ENCODE results near the gene CAVIN4. TPM values are rescaled to one million over a fixed set of nuclear protein-coding genes. Genes with fewer than 3 reads are reported as not detected.

CAVIN4 gene
- total RNA-seq, 1 donor from 2014 or later, result 172 TPM

GRCh38 chr9:100587375-100587774 is 9.5 kb downstream of the CAVIN4 start:
- H3K4me3 ChIP-seq (ENCODE audit: low read length in 3 of 3), result no peak overlapping the region

DNA sequence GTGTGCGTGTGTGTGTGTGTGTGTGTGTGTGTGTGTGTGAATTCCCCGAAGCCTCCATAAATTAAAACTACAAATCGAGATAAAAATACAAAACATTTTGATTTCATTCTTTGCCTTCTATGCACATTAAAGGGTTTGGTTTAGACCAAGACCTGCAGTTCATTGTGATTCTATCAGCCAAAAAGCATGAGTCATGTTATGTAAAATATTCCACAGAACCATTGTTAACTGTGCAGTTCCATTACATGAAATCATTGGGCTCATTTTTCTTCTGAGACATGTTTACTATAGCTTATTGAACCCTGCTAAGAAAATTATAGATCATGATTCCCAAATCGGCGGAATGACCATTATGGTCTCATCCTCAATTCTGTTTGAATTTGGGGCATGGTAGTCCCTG is 11.7 kb downstream of the CAVIN4 start:
- H3K9me3 ChIP-seq (ENCODE audit: control insufficient read depth in 3 of 3, low read length in 3 of 3), result no peaks in the 10 kb centered on the region
- no peak overlapping the region for H3K4me3 ChIP-seq (ENCODE audit: low read length in 3 of 3)
- no peak overlapping the region for H3K27ac ChIP-seq (ENCODE audit: low read depth, low read length)
- no peaks in the 10 kb centered on the region for H3K27me3 ChIP-seq (ENCODE audit: control insufficient read depth in 3 of 3, insufficient read depth in 3 of 3, low read length in 3 of 3)
- peaks cover 11 to 22% (median 19%) of the 10 kb centered on the region in 3 donors for H3K36me3 ChIP-seq (ENCODE audit: control insufficient read depth in 3 of 3, insufficient read depth in 3 of 3, low read length in 3 of 3)
- peaks cover 14 to 28% (median 20%) of the 10 kb centered on the region in 3 donors for H3K4me1 ChIP-seq (ENCODE audit: control insufficient read depth in 3 of 3, insufficient read depth in 3 of 3, low read length in 3 of 3)
- H3K9ac ChIP-seq (ENCODE audit: low read depth in 1 of 3, low read length in 3 of 3), result no peak overlapping the region

More at GRCh38 chr9:100587375-100587774, 9.5 kb downstream of the CAVIN4 start:
- H3K4me1 ChIP-seq (ENCODE audit: control insufficient read depth in 3 of 3, insufficient read depth in 3 of 3, low read length in 3 of 3), result peaks cover 30 to 48% (median 36%) of the 10 kb centered on the region in 3 donors
- no peak overlapping the region for H3K9ac ChIP-seq (ENCODE audit: low read depth in 1 of 3, low read length in 3 of 3)
- H3K27me3 ChIP-seq (ENCODE audit: control insufficient read depth in 3 of 3, insufficient read depth in 3 of 3, low read length in 3 of 3), result no peaks in the 10 kb centered on the region
- no peaks in the 10 kb centered on the region for H3K9me3 ChIP-seq (ENCODE audit: control insufficient read depth in 3 of 3, low read length in 3 of 3)
- peaks cover 11 to 27% (median 22%) of the 10 kb centered on the region in 3 donors for H3K36me3 ChIP-seq (ENCODE audit: control insufficient read depth in 3 of 3, insufficient read depth in 3 of 3, low read length in 3 of 3)
- no peak overlapping the region for H3K27ac ChIP-seq (ENCODE audit: low read depth, low read length)

- no peak overlapping the region for H3K4me3 ChIP-seq (ENCODE audit: low read length in 3 of 3)
- peaks cover 7 to 21% (median 20%) of the 10 kb centered on the region in 3 donors for H3K4me1 ChIP-seq (ENCODE audit: control insufficient read depth in 3 of 3, insufficient read depth in 3 of 3, low read length in 3 of 3)
- H3K36me3 ChIP-seq (ENCODE audit: control insufficient read depth in 3 of 3, insufficient read depth in 3 of 3, low read length in 3 of 3), result peaks cover 10 to 16% (median 16%) of the 10 kb centered on the region in 3 donors
- H3K27ac ChIP-seq (ENCODE audit: low read depth, low read length), result no peak overlapping the region
- no peaks in the 10 kb centered on the region for H3K9me3 ChIP-seq (ENCODE audit: control insufficient read depth in 3 of 3, low read length in 3 of 3)
- no peaks in the 10 kb centered on the region for H3K27me3 ChIP-seq (ENCODE audit: control insufficient read depth in 3 of 3, insufficient read depth in 3 of 3, low read length in 3 of 3)
- no peak overlapping the region for H3K9ac ChIP-seq (ENCODE audit: low read depth in 1 of 3, low read length in 3 of 3)
Observed at GRCh38 chr9:100590481-100590880, 12.6 kb downstream of the CAVIN4 start.

- H3K27me3 ChIP-seq (ENCODE audit: control insufficient read depth in 3 of 3, insufficient read depth in 3 of 3, low read length in 3 of 3), result no peaks in the 10 kb centered on the region
- peak overlapping the region in 1 of 3 donors; percentile 28 for H3K9ac ChIP-seq (ENCODE audit: low read depth in 1 of 3, low read length in 3 of 3)
- H3K4me1 ChIP-seq (ENCODE audit: control insufficient read depth in 3 of 3, insufficient read depth in 3 of 3, low read length in 3 of 3), result peaks cover 8 to 21% (median 20%) of the 10 kb centered on the region in 3 donors
- H3K4me3 ChIP-seq (ENCODE audit: low read length in 3 of 3), result no peak overlapping the region
- peaks cover 4 to 10% (median 9%) of the 10 kb centered on the region in 3 donors for H3K36me3 ChIP-seq (ENCODE audit: control insufficient read depth in 3 of 3, insufficient read depth in 3 of 3, low read length in 3 of 3)
- no peaks in the 10 kb centered on the region for H3K9me3 ChIP-seq (ENCODE audit: control insufficient read depth in 3 of 3, low read length in 3 of 3)
- peak overlapping the region; percentile 59 for H3K27ac ChIP-seq (ENCODE audit: low read depth, low read length)
Observed at GRCh38 chr9:100591139-100591538, 13.3 kb downstream of the CAVIN4 start.

GRCh38 chr9:100591639-100592412 is 13.9 kb downstream of the CAVIN4 start:
- Histone ChIP-seq H3K4me3 (ENCODE audit: low read length in 3 of 3) (no peak overlapping the region), H3K9ac (ENCODE audit: low read depth in 1 of 3, low read length in 3 of 3) (no peak overlapping the region), H3K27ac (ENCODE audit: low read depth, low read length) (peak overlapping the region; percentile 59), H3K4me1 (ENCODE audit: control insufficient read depth in 3 of 3, insufficient read depth in 3 of 3, low read length in 3 of 3) (peaks cover 7 to 21% (median 20%) of the 10 kb centered on the region in 3 donors), H3K27me3 (ENCODE audit: control insufficient read depth in 3 of 3, insufficient read depth in 3 of 3, low read length in 3 of 3) (no peaks in the 10 kb centered on the region), H3K9me3 (ENCODE audit: control insufficient read depth in 3 of 3, low read length in 3 of 3) (no peaks in the 10 kb centered on the region), H3K36me3 (ENCODE audit: control insufficient read depth in 3 of 3, insufficient read depth in 3 of 3, low read length in 3 of 3) (peaks cover 3 to 7% (median 5%) of the 10 kb centered on the region in 3 donors)

GRCh38 chr9:100595391-100596199 is 17.7 kb downstream of the CAVIN4 start:
- H3K4me3 ChIP-seq (ENCODE audit: low read length in 3 of 3), result no peak overlapping the region
- H3K36me3 ChIP-seq (ENCODE audit: control insufficient read depth in 3 of 3, insufficient read depth in 3 of 3, low read length in 3 of 3), result no peaks in the 10 kb centered on the region
- H3K9ac ChIP-seq (ENCODE audit: low read depth in 1 of 3, low read length in 3 of 3), result no peak overlapping the region
- H3K4me1 ChIP-seq (ENCODE audit: control insufficient read depth in 3 of 3, insufficient read depth in 3 of 3, low read length in 3 of 3), result peaks cover 12 to 28% (median 22%) of the 10 kb centered on the region in 3 donors
- no peaks in the 10 kb centered on the region for H3K9me3 ChIP-seq (ENCODE audit: control insufficient read depth in 3 of 3, low read length in 3 of 3)
- H3K27me3 ChIP-seq (ENCODE audit: control insufficient read depth in 3 of 3, insufficient read depth in 3 of 3, low read length in 3 of 3), result no peaks in the 10 kb centered on the region
- H3K27ac ChIP-seq (ENCODE audit: low read depth, low read length), result no peak overlapping the region

GRCh38 chr9:100597236-100597635 is 19.4 kb downstream of the CAVIN4 start:
- no peak overlapping the region for H3K27ac ChIP-seq (ENCODE audit: low read depth, low read length)
- H3K9ac ChIP-seq (ENCODE audit: low read depth in 1 of 3, low read length in 3 of 3), result no peak overlapping the region
- H3K4me1 ChIP-seq (ENCODE audit: control insufficient read depth in 3 of 3, insufficient read depth in 3 of 3, low read length in 3 of 3), result peaks cover 12 to 18% (median 16%) of the 10 kb centered on the region in 3 donors
- H3K4me3 ChIP-seq (ENCODE audit: low read length in 3 of 3), result no peak overlapping the region
- no peaks in the 10 kb centered on the region for H3K9me3 ChIP-seq (ENCODE audit: control insufficient read depth in 3 of 3, low read length in 3 of 3)
- no peaks in the 10 kb centered on the region for H3K36me3 ChIP-seq (ENCODE audit: control insufficient read depth in 3 of 3, insufficient read depth in 3 of 3, low read length in 3 of 3)
- no peaks in the 10 kb centered on the region for H3K27me3 ChIP-seq (ENCODE audit: control insufficient read depth in 3 of 3, insufficient read depth in 3 of 3, low read length in 3 of 3)

DNA sequence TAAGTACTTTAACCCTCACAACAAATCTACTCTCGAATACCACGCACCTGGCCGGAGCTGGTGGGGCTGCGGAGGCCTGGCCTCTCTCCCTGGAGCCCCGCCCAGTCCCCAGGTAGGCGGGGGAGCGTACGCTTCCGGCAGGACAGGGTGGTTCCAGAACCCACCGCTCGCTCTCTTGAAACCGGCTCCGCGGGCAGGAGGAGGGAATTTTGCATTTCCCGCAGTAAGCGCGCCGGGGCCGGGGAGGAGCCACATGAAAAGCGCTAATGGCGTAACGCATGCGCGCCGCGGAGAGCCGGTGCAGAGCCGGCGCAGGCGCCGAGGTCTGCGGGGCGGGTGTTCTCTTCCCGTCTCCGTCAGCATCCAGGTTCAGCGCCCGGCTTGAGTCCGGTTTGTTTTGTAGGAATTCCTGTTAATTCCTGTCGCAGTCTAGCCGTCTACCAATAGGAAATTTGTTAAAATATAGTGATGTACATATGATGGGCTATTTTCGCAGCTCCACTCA is 20.8 kb downstream of the CAVIN4 start:
- Histone ChIP-seq H3K27me3 (ENCODE audit: control insufficient read depth in 3 of 3, insufficient read depth in 3 of 3, low read length in 3 of 3) (no peaks in the 10 kb centered on the region), H3K36me3 (ENCODE audit: control insufficient read depth in 3 of 3, insufficient read depth in 3 of 3, low read length in 3 of 3) (no peaks in the 10 kb centered on the region), H3K9me3 (ENCODE audit: control insufficient read depth in 3 of 3, low read length in 3 of 3) (no peaks in the 10 kb centered on the region), H3K9ac (ENCODE audit: low read depth in 1 of 3, low read length in 3 of 3) (peak overlapping the region; percentile 51 to 73 (median 52)), H3K4me3 (ENCODE audit: low read length in 3 of 3) (peak overlapping the region; percentile 72 to 76 (median 73)), H3K4me1 (ENCODE audit: control insufficient read depth in 3 of 3, insufficient read depth in 3 of 3, low read length in 3 of 3) (peaks cover 12 to 17% (median 15%) of the 10 kb centered on the region in 3 donors), H3K27ac (ENCODE audit: low read depth, low read length) (no peak overlapping the region)

- Histone ChIP-seq H3K27ac (ENCODE audit: low read depth, low read length) (no peak overlapping the region), H3K36me3 (ENCODE audit: control insufficient read depth in 3 of 3, insufficient read depth in 3 of 3, low read length in 3 of 3) (no peaks in the 10 kb centered on the region), H3K4me1 (ENCODE audit: control insufficient read depth in 3 of 3, insufficient read depth in 3 of 3, low read length in 3 of 3) (peaks cover 10 to 15% (median 14%) of the 10 kb centered on the region in 3 donors), H3K9ac (ENCODE audit: low read depth in 1 of 3, low read length in 3 of 3) (no peak overlapping the region), H3K9me3 (ENCODE audit: control insufficient read depth in 3 of 3, low read length in 3 of 3) (no peaks in the 10 kb centered on the region), H3K4me3 (ENCODE audit: low read length in 3 of 3) (no peak overlapping the region), H3K27me3 (ENCODE audit: control insufficient read depth in 3 of 3, insufficient read depth in 3 of 3, low read length in 3 of 3) (no peaks in the 10 kb centered on the region)
Observed at GRCh38 chr9:100600521-100601079, 22.7 kb downstream of the CAVIN4 start.

Data from skeletal muscle tissue (tissue), 4 donors.